Measurements from ENCODE around the gene C1orf159. TPM values are rescaled to one million over a fixed set of nuclear protein-coding genes. Genes with fewer than 3 reads are reported as not detected.

The C1orf159 gene
- total RNA-seq, 2 donors from 2014 or later: 13.4 to 17.1 TPM

GRCh38 chr1:1123581-1124507 is 8.0 kb upstream of the C1orf159 start:
- no peak overlapping the region for H3K27ac Mint-ChIP-seq
- H3K4me3 Mint-ChIP-seq: peak overlapping the region; percentile 62
- H3K36me3 Mint-ChIP-seq (ENCODE audit: low read depth): no peaks in the 10 kb centered on the region
- H3K4me1 Mint-ChIP-seq: peaks cover 4% of the 10 kb centered on the region
- H3K9me3 ChIP-seq (ENCODE audit: control insufficient read depth, low read length, poor library complexity, severe bottlenecking): no peaks in the 10 kb centered on the region
- H3K27me3 Mint-ChIP-seq: no peaks in the 10 kb centered on the region
- DNase-seq (no peak), ATAC-seq (no peak)

- DNase-seq: no peak
- H3K27ac Mint-ChIP-seq: no peak overlapping the region
Measured at GRCh38 chr1:1122981-1123480, 7.1 kb upstream of the C1orf159 start.

GRCh38 chr1:1122078-1122811 is 6.4 kb upstream of the C1orf159 start:
- H3K4me3 Mint-ChIP-seq: peak overlapping the region; percentile 57
- H3K9me3 ChIP-seq (ENCODE audit: control insufficient read depth, low read length, poor library complexity, severe bottlenecking): no peaks in the 10 kb centered on the region
- no peak overlapping the region for H3K27ac Mint-ChIP-seq
- H3K36me3 Mint-ChIP-seq (ENCODE audit: low read depth): no peaks in the 10 kb centered on the region
- peaks cover 5% of the 10 kb centered on the region for H3K4me1 Mint-ChIP-seq
- peak; percentile 97 for ATAC-seq
- peak; percentile 70 to 83 (median 74) for DNase-seq
- no peaks in the 10 kb centered on the region for H3K27me3 Mint-ChIP-seq

More at GRCh38 chr1:1122981-1123480, 7.1 kb upstream of the C1orf159 start:
- no peaks in the 10 kb centered on the region for H3K9me3 ChIP-seq (ENCODE audit: control insufficient read depth, low read length, poor library complexity, severe bottlenecking)
- Mint-ChIP-seq H3K36me3 (ENCODE audit: low read depth) (no peaks in the 10 kb centered on the region), H3K4me1 (peaks cover 4% of the 10 kb centered on the region), H3K27me3 (no peaks in the 10 kb centered on the region), H3K4me3 (peak overlapping the region; percentile 57)
- ATAC-seq: no peak

GRCh38 chr1:1121611-1122077 is 5.8 kb upstream of the C1orf159 start:
- ATAC-seq: no peak
- no peaks in the 10 kb centered on the region for H3K36me3 Mint-ChIP-seq (ENCODE audit: low read depth)
- H3K4me1 Mint-ChIP-seq: peaks cover 7% of the 10 kb centered on the region
- no peak overlapping the region for H3K27ac Mint-ChIP-seq
- no peaks in the 10 kb centered on the region for H3K9me3 ChIP-seq (ENCODE audit: control insufficient read depth, low read length, poor library complexity, severe bottlenecking)
- DNase-seq: no peak
- H3K27me3 Mint-ChIP-seq: no peaks in the 10 kb centered on the region
- H3K4me3 Mint-ChIP-seq: no peak overlapping the region

DNA sequence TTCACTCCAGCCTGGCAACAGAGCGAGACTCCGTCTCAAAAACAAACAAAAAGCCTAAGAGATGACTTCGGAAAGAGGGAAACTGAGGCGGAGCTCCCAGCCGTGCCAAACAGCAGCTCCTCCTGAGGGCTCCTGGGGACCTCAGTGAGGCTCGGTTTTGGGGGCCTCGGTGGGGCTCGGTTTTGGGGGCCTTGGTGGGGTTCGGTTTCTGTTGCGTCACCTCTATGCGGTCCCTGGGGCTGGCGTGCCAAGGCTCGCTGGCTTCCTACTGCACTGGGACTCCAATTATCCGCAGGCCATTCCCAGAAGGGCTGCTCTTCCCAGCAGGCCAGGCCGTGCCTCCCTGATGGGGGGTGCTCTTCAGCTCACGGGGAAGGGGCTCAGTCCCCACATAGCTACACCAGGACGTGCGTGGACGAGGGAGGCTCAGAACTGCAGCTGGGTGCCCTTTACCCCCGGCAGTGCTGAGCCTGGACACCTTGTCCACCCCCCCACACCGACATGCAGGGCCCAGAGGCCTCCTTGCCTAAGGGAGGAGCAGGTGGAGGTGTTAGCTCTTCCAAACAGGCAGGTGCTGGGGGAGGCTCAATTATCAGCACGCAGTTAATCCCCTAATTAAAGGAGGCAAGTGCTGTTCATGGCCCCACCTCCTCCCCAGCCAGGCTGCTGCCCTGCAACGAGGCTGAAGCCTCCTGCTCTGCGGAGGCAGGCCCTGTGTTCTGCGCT is 5.1 kb upstream of the C1orf159 start:
- H3K4me1 Mint-ChIP-seq: peaks cover 7% of the 10 kb centered on the region

DNA sequence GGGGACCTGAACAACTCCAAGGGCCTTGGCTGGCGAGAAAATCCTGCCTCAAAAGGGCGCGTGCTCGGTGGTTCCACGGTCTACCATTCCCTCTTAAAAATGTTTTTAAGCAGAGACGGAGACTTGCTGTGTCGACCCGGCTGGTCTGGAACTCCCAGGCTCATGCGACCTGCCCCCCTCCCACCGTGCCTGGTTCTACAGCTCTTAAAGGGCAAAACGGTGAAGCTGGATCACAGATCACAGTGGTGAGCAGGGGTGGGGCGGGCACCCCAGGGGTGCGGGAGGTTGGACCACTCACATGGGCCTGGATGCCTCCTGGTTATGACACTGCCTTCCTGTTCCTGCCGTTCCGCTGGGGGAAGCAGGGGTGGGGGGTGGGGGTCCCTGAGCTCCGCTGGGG is 4.2 kb upstream of the C1orf159 start:
- no peaks in the 10 kb centered on the region for H3K9me3 ChIP-seq (ENCODE audit: control insufficient read depth, low read length, poor library complexity, severe bottlenecking)
- DNase-seq (no peak), ATAC-seq (no peak)
- Mint-ChIP-seq H3K4me3 (no peak overlapping the region), H3K27me3 (no peaks in the 10 kb centered on the region), H3K4me1 (peaks cover 8% of the 10 kb centered on the region), H3K27ac (no peak overlapping the region), H3K36me3 (ENCODE audit: low read depth) (no peaks in the 10 kb centered on the region)

More for the DNA sequence above, 5.1 kb upstream of the C1orf159 start:
- Mint-ChIP-seq H3K4me3 (no peak overlapping the region), H3K27ac (peak overlapping the region; percentile 24), H3K36me3 (ENCODE audit: low read depth) (no peaks in the 10 kb centered on the region), H3K27me3 (no peaks in the 10 kb centered on the region)
- no peak for DNase-seq
- ATAC-seq: no peak
- H3K9me3 ChIP-seq (ENCODE audit: control insufficient read depth, low read length, poor library complexity, severe bottlenecking): no peaks in the 10 kb centered on the region

DNA sequence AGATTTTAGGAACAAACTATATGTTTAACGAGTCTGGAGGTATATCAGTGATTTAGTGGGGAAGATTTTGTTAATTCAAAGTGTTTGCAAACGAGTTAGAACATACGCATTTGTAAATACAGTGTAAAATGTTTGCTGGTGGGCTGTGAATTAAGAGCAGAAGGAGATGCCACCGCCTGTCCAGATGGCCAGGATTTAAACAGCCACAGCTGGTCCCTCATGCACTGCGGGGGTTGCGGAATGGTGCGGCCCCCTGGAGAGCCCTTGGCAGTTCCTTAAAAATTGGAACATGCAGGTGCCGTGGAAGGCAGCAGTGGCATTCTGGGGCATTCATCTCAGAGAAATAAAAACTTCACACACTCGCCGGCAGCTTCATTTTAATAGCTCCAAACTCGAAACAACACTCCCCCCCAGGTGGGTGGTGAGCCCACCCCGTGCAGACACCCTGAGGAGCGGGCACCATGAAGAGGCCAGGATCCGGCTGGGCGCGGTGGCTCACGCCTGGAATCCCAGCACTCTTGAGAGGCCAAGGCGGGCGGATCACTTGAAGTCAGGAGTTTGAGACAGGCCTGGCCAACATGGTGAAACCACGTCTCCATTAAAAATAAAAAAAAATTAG is 3.5 kb upstream of the C1orf159 start:
- no peak for ATAC-seq
- H3K27ac Mint-ChIP-seq: no peak overlapping the region
- no peak for DNase-seq
- H3K27me3 Mint-ChIP-seq: no peaks in the 10 kb centered on the region
- no peaks in the 10 kb centered on the region for H3K36me3 Mint-ChIP-seq (ENCODE audit: low read depth)
- H3K4me1 Mint-ChIP-seq: peaks cover 14% of the 10 kb centered on the region
- no peak overlapping the region for H3K4me3 Mint-ChIP-seq
- no peaks in the 10 kb centered on the region for H3K9me3 ChIP-seq (ENCODE audit: control insufficient read depth, low read length, poor library complexity, severe bottlenecking)

- Mint-ChIP-seq H3K36me3 (ENCODE audit: low read depth) (no peaks in the 10 kb centered on the region), H3K27ac (no peak overlapping the region), H3K27me3 (no peaks in the 10 kb centered on the region), H3K4me1 (peaks cover 15% of the 10 kb centered on the region), H3K4me3 (no peak overlapping the region)
- DNase-seq: no peak
- H3K9me3 ChIP-seq (ENCODE audit: control insufficient read depth, low read length, poor library complexity, severe bottlenecking): no peaks in the 10 kb centered on the region
- no peak for ATAC-seq
Measured at GRCh38 chr1:1118876-1119220, 3.0 kb upstream of the C1orf159 start.

DNA sequence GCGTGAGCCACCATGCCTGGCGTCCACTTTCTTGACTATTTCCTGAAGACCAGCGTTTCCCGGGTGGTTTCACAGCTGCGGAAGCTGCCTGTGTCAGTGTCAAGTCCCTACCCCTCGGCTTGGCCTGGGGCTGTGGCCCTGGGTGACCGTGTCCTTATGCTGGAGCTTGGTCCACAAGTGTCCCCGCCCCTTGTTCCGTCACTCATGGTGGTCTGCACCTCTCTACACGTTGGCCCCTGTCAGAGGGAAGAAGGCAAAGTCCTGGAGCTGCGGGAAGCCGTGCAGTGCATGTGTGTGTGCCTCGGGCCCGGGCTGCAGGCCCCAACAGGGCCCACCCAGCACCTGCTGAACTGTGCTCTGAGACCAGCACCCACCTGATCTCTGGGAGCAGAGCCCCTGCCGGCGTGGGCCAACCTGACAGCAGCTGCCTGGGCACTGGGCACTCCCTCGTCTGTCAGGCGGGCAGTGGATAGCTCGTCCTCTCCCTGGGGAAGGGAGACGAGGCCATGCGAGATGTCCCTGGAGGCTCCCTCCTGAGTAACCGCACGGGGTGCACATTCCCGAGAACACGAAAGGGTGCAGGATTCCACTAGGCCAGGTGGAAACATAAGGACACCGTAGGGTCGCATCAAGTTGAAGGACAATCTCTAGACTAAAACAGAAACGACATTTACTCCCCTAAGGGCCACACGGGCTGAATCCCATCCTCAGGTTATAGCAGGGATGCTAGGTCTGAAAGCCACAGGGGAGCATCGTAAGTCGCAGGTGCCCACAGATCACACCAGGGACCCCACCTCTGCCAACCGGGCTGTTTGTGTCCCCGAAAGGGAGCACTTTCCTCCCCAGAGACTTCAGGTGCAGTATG is 2.4 kb upstream of the C1orf159 start:
- Mint-ChIP-seq H3K27ac (no peak overlapping the region), H3K36me3 (ENCODE audit: low read depth) (peaks cover 2% of the 10 kb centered on the region), H3K27me3 (no peaks in the 10 kb centered on the region), H3K4me3 (peak overlapping the region; percentile 28), H3K4me1 (peaks cover 13% of the 10 kb centered on the region)
- DNase-seq: no peak
- ATAC-seq: no peak
- no peaks in the 10 kb centered on the region for H3K9me3 ChIP-seq (ENCODE audit: control insufficient read depth, low read length, poor library complexity, severe bottlenecking)

GRCh38 chr1:1117469-1117831 is 1.6 kb upstream of the C1orf159 start:
- Mint-ChIP-seq H3K4me1 (peaks cover 11% of the 10 kb centered on the region), H3K27ac (no peak overlapping the region), H3K4me3 (peak overlapping the region; percentile 71), H3K27me3 (no peaks in the 10 kb centered on the region), H3K36me3 (ENCODE audit: low read depth) (peaks cover 3% of the 10 kb centered on the region)
- ATAC-seq (no peak), DNase-seq (no peak)
- no peaks in the 10 kb centered on the region for H3K9me3 ChIP-seq (ENCODE audit: control insufficient read depth, low read length, poor library complexity, severe bottlenecking)

DNA sequence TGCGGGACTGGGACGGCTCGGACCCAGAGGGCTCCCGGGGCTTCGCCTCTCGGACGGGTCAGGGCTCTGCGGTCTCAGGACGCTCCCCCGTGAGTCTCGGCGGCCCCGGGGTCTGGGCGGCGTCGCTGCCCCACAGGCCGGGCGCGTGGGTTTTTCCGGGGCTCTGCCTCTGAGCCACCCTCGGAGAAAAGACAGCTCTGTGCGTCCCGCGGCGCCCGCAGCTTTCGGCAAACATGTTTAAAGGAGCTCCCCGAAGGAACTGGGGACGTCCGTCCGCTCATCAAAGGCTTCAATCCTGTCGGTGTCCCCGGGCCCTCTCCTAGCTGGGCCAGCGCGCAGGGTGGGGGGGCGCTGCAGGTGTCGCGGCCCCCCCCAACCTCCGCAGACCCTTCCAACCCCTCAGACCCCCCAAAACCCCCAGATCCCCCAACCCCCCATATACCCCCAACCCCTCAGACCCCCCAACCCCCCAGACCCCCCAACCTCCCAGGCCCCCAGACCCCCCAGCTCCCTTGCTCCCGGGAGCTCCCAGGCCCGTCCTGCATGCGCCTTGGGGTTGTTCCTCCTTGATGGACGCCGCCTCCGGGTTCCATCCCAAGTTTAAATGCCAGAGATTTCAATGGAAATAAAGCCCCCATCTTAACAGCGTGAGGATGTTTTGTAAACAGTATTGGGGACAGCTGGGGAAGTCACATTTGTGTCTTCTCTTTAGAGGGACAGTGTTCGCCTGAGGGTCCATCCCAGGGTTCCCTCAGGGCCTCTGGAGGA is 996 bp upstream of the C1orf159 start:
- peaks cover 3% of the 10 kb centered on the region for H3K36me3 Mint-ChIP-seq (ENCODE audit: low read depth)
- no peaks in the 10 kb centered on the region for H3K27me3 Mint-ChIP-seq
- H3K4me1 Mint-ChIP-seq: peaks cover 11% of the 10 kb centered on the region
- H3K27ac Mint-ChIP-seq: no peak overlapping the region
- ATAC-seq (no peak), DNase-seq (peak in 1 of 3 donors; percentile 32)
- peak overlapping the region; percentile 71 for H3K4me3 Mint-ChIP-seq
- H3K9me3 ChIP-seq (ENCODE audit: control insufficient read depth, low read length, poor library complexity, severe bottlenecking): no peaks in the 10 kb centered on the region

Data from T-helper 17 cell (primary cell).